Measurements from ENCODE around the gene UBE2E2.

UBE2E2 gene

GRCh38 chr3:23248594-23249131 lies 45.5 kb downstream of the UBE2E2 start:
- DNase-seq (ENCODE audit: low read depth, low spot score) = no peak

GRCh38 chr3:23249961-23250360 lies 46.8 kb downstream of the UBE2E2 start:
- Histone ChIP-seq H3K4me3 (ENCODE audit: insufficient read length, low read depth) (no peak overlapping the region), H3K27me3 (ENCODE audit: insufficient read depth, insufficient read length) (no peaks in the 10 kb centered on the region), H3K9ac (ENCODE audit: insufficient read length, low read depth) (no peak overlapping the region), H3K36me3 (ENCODE audit: insufficient read depth, insufficient read length, low read length) (no peaks in the 10 kb centered on the region), H3K4me1 (ENCODE audit: insufficient read depth, insufficient read length) (no peaks in the 10 kb centered on the region), H3K9me3 (ENCODE audit: insufficient read depth, low read length) (no peaks in the 10 kb centered on the region)
- no peak for DNase-seq (ENCODE audit: low read depth, low spot score)
- TF ChIP-seq YY1 (IDR thresholded peaks at IDR 0.05; ENCODE audit: insufficient read depth, insufficient read length) (no peak), ZNF274 (IDR thresholded peaks at IDR 0.05; ENCODE audit: low read depth, low read length) (no peak), SUZ12 (IDR thresholded peaks at IDR 0.05; ENCODE audit: extremely low read depth, insufficient read depth, insufficient read length) (no peak)

More at GRCh38 chr3:23248594-23249131, 45.5 kb downstream of the UBE2E2 start:
- H3K9ac ChIP-seq (ENCODE audit: insufficient read length, low read depth) = no peak overlapping the region
- H3K4me3 ChIP-seq (ENCODE audit: insufficient read length, low read depth) = no peak overlapping the region
- TF ChIP-seq ZNF274 (IDR thresholded peaks at IDR 0.05; ENCODE audit: low read depth, low read length) (no peak), YY1 (IDR thresholded peaks at IDR 0.05; ENCODE audit: insufficient read depth, insufficient read length) (no peak), SUZ12 (IDR thresholded peaks at IDR 0.05; ENCODE audit: extremely low read depth, insufficient read depth, insufficient read length) (no peak)
- H3K9me3 ChIP-seq (ENCODE audit: insufficient read depth, low read length) = no peaks in the 10 kb centered on the region
- no peaks in the 10 kb centered on the region for H3K27me3 ChIP-seq (ENCODE audit: insufficient read depth, insufficient read length)
- no peaks in the 10 kb centered on the region for H3K36me3 ChIP-seq (ENCODE audit: insufficient read depth, insufficient read length, low read length)
- no peaks in the 10 kb centered on the region for H3K4me1 ChIP-seq (ENCODE audit: insufficient read depth, insufficient read length)

- no peak for TF ChIP-seq ZNF274 (IDR thresholded peaks at IDR 0.05; ENCODE audit: low read depth, low read length)
- TF ChIP-seq SUZ12 (IDR thresholded peaks at IDR 0.05; ENCODE audit: extremely low read depth, insufficient read depth, insufficient read length) = no peak
- no peak for TF ChIP-seq YY1 (IDR thresholded peaks at IDR 0.05; ENCODE audit: insufficient read depth, insufficient read length)
- Histone ChIP-seq H3K9me3 (ENCODE audit: insufficient read depth, low read length) (no peaks in the 10 kb centered on the region), H3K4me1 (ENCODE audit: insufficient read depth, insufficient read length) (no peaks in the 10 kb centered on the region), H3K27me3 (ENCODE audit: insufficient read depth, insufficient read length) (no peaks in the 10 kb centered on the region), H3K9ac (ENCODE audit: insufficient read length, low read depth) (no peak overlapping the region), H3K4me3 (ENCODE audit: insufficient read length, low read depth) (no peak overlapping the region), H3K36me3 (ENCODE audit: insufficient read depth, insufficient read length, low read length) (no peaks in the 10 kb centered on the region)
- DNase-seq (ENCODE audit: low read depth, low spot score) = no peak
Observed at GRCh38 chr3:23252122-23252521, 49.0 kb downstream of the UBE2E2 start.

- no peak overlapping the region for H3K9ac ChIP-seq (ENCODE audit: insufficient read length, low read depth)
- H3K9me3 ChIP-seq (ENCODE audit: insufficient read depth, low read length) = no peaks in the 10 kb centered on the region
- no peak for DNase-seq (ENCODE audit: low read depth, low spot score)
- no peaks in the 10 kb centered on the region for H3K36me3 ChIP-seq (ENCODE audit: insufficient read depth, insufficient read length, low read length)
- H3K4me3 ChIP-seq (ENCODE audit: insufficient read length, low read depth) = no peak overlapping the region
- H3K4me1 ChIP-seq (ENCODE audit: insufficient read depth, insufficient read length) = no peaks in the 10 kb centered on the region
- H3K27me3 ChIP-seq (ENCODE audit: insufficient read depth, insufficient read length) = no peaks in the 10 kb centered on the region
- no peak for TF ChIP-seq YY1 (IDR thresholded peaks at IDR 0.05; ENCODE audit: insufficient read depth, insufficient read length)
- TF ChIP-seq SUZ12 (IDR thresholded peaks at IDR 0.05; ENCODE audit: extremely low read depth, insufficient read depth, insufficient read length) = no peak
Observed at GRCh38 chr3:23253214-23253613, 50.1 kb downstream of the UBE2E2 start.

DNA sequence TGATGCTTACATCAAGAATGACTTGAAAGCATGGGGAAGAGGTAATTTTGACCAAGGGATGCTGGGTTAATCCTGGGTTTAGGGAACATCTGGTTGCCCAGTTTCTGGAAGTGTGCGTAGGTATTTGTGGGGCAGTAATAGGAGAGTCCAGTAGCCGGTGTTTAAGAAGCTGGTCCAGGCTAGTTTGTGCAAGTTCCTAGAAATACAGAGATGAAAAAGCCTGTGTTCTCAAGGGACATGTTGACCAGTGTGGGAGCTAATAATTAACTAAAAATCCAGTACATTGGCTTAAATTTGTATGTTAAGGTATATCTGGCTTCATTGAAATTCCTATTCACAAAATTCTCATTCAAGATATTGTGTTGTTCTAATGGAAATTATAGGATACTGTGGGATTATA lies 51.2 kb downstream of the UBE2E2 start:
- H3K9me3 ChIP-seq (ENCODE audit: insufficient read depth, low read length) = no peaks in the 10 kb centered on the region
- H3K4me1 ChIP-seq (ENCODE audit: insufficient read depth, insufficient read length) = no peaks in the 10 kb centered on the region
- no peak overlapping the region for H3K4me3 ChIP-seq (ENCODE audit: insufficient read length, low read depth)
- no peak for DNase-seq (ENCODE audit: low read depth, low spot score)
- H3K9ac ChIP-seq (ENCODE audit: insufficient read length, low read depth) = no peak overlapping the region
- TF ChIP-seq YY1 (IDR thresholded peaks at IDR 0.05; ENCODE audit: insufficient read depth, insufficient read length) (no peak), SUZ12 (IDR thresholded peaks at IDR 0.05; ENCODE audit: extremely low read depth, insufficient read depth, insufficient read length) (no peak), ZNF274 (IDR thresholded peaks at IDR 0.05; ENCODE audit: low read depth, low read length) (no peak)
- H3K36me3 ChIP-seq (ENCODE audit: insufficient read depth, insufficient read length, low read length) = no peaks in the 10 kb centered on the region
- H3K27me3 ChIP-seq (ENCODE audit: insufficient read depth, insufficient read length) = no peaks in the 10 kb centered on the region

- H3K36me3 ChIP-seq (ENCODE audit: insufficient read depth, insufficient read length, low read length) = no peaks in the 10 kb centered on the region
- DNase-seq (ENCODE audit: low read depth, low spot score) = no peak
- H3K9ac ChIP-seq (ENCODE audit: insufficient read length, low read depth) = no peak overlapping the region
Observed at GRCh38 chr3:23254835-23255234, 51.7 kb downstream of the UBE2E2 start.

GRCh38 chr3:23256741-23257435 lies 53.8 kb downstream of the UBE2E2 start:
- Histone ChIP-seq H3K9ac (ENCODE audit: insufficient read length, low read depth) (no peak overlapping the region), H3K4me1 (ENCODE audit: insufficient read depth, insufficient read length) (no peaks in the 10 kb centered on the region), H3K4me3 (ENCODE audit: insufficient read length, low read depth) (no peak overlapping the region), H3K36me3 (ENCODE audit: insufficient read depth, insufficient read length, low read length) (no peaks in the 10 kb centered on the region), H3K9me3 (ENCODE audit: insufficient read depth, low read length) (no peaks in the 10 kb centered on the region), H3K27me3 (ENCODE audit: insufficient read depth, insufficient read length) (no peaks in the 10 kb centered on the region)
- TF ChIP-seq ZNF274 (IDR thresholded peaks at IDR 0.05; ENCODE audit: low read depth, low read length) = no peak
- TF ChIP-seq SUZ12 (IDR thresholded peaks at IDR 0.05; ENCODE audit: extremely low read depth, insufficient read depth, insufficient read length) = no peak
- no peak for TF ChIP-seq YY1 (IDR thresholded peaks at IDR 0.05; ENCODE audit: insufficient read depth, insufficient read length)
- no peak for DNase-seq (ENCODE audit: low read depth, low spot score)

More at GRCh38 chr3:23254835-23255234, 51.7 kb downstream of the UBE2E2 start:
- Histone ChIP-seq H3K4me1 (ENCODE audit: insufficient read depth, insufficient read length) (no peaks in the 10 kb centered on the region), H3K27me3 (ENCODE audit: insufficient read depth, insufficient read length) (no peaks in the 10 kb centered on the region), H3K9me3 (ENCODE audit: insufficient read depth, low read length) (no peaks in the 10 kb centered on the region), H3K4me3 (ENCODE audit: insufficient read length, low read depth) (no peak overlapping the region)
- TF ChIP-seq YY1 (IDR thresholded peaks at IDR 0.05; ENCODE audit: insufficient read depth, insufficient read length) (no peak), ZNF274 (IDR thresholded peaks at IDR 0.05; ENCODE audit: low read depth, low read length) (no peak), SUZ12 (IDR thresholded peaks at IDR 0.05; ENCODE audit: extremely low read depth, insufficient read depth, insufficient read length) (no peak)

Data from NT2/D1 (cell line).